ENCODE data around the gene RIMBP2.

Gene RIMBP2, protein sequence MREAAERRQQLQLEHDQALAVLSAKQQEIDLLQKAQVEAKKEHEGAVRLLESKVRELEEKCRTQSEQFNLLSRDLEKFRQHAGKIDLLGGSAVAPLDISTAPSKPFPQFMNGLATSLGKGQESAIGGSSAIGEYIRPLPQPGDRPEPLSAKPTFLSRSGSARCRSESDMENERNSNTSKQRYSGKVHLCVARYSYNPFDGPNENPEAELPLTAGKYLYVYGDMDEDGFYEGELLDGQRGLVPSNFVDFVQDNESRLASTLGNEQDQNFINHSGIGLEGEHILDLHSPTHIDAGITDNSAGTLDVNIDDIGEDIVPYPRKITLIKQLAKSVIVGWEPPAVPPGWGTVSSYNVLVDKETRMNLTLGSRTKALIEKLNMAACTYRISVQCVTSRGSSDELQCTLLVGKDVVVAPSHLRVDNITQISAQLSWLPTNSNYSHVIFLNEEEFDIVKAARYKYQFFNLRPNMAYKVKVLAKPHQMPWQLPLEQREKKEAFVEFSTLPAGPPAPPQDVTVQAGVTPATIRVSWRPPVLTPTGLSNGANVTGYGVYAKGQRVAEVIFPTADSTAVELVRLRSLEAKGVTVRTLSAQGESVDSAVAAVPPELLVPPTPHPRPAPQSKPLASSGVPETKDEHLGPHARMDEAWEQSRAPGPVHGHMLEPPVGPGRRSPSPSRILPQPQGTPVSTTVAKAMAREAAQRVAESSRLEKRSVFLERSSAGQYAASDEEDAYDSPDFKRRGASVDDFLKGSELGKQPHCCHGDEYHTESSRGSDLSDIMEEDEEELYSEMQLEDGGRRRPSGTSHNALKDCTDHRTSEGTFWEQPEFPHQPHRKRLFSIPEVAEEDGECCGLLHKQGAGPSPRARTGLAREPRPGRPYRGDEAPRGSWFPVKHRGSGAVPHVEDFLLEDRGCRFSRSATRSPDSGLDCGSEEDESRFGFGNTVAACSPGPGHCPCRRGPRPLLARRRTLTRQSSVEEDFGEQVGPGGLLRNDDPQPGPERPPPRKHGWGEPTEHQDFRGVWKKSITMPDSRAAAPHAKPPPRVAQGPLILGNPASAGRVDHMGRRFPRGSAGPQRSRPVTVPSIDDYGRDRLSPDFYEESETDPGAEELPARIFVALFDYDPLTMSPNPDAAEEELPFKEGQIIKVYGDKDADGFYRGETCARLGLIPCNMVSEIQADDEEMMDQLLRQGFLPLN (N-terminal part only)

DNA sequence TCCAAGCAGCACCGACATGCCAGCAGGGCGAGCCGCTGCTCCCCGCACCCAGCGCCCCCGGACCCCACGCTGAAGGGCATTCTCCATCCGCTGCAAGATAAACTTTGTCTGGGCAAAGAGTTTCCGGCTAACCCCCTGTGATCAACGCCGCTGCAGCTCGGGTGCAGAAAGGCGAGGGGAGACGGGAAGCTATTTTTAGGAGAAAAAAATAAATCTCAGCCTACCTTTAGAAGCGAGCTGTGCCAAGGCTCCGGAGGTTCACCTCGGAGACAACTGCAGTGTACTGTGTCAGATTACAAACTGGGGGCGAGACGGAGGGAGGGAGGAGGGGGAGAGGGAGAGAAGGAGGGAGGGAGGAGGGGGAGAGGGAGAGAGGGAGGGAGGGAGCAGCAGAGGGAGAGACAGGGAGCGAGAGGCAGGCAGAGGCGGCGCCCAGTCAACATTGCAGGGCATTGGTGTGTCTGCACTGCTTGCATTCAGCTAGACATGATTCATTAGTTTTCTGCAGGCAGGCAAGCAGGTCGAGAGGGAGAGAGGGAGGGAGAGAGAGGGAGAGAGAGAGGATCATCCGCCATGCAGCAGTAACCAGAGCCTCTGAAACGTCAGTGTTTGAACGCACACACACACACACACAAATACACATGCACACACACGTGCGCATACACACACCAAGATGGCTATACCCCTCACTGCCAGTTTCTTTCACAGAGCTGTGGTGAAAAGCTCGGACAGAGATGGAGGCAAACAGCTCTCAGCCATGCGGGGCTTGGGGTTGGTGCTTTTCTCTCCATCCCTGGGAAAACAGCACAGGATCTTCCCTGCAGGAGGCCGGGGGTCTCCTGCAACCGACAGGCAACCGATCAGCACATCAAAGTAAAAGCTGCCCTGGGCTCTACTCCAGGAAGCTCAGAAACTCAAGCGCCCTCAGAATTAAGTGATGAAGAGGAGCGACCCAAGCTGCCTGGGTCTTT is at the start of gene RIMBP2:
Gene RIMBP2, minus strand, starts transcription at position 302 of the 971 bp plus-strand sequence. CDS start 237,286 bp downstream, outside the sequence.
- DNase-seq (ENCODE audit: low read depth in 2 of 2) = peak; percentile 29 to 52
- peak within 1 kb of the TSS in 1 of 2 donors; percentile 7 for H3K4me3 ChIP-seq (replicated peaks in 1 of 2; ENCODE audit: low read depth in 2 of 2, low read length in 2 of 2)
- no peak for TF ChIP-seq CTCF (IDR thresholded peaks at IDR 0.05; ENCODE audit: low read depth, low read length)

- DNase-seq (ENCODE audit: low read depth in 2 of 2) = peak in 1 of 2 donors; percentile 42
- H3K4me3 ChIP-seq (replicated peaks in 1 of 2; ENCODE audit: low read depth in 2 of 2, low read length in 2 of 2) = no peak overlapping the region
Observed at GRCh38 chr12:130765186-130765659, 49.1 kb upstream of the RIMBP2 start.

DNA sequence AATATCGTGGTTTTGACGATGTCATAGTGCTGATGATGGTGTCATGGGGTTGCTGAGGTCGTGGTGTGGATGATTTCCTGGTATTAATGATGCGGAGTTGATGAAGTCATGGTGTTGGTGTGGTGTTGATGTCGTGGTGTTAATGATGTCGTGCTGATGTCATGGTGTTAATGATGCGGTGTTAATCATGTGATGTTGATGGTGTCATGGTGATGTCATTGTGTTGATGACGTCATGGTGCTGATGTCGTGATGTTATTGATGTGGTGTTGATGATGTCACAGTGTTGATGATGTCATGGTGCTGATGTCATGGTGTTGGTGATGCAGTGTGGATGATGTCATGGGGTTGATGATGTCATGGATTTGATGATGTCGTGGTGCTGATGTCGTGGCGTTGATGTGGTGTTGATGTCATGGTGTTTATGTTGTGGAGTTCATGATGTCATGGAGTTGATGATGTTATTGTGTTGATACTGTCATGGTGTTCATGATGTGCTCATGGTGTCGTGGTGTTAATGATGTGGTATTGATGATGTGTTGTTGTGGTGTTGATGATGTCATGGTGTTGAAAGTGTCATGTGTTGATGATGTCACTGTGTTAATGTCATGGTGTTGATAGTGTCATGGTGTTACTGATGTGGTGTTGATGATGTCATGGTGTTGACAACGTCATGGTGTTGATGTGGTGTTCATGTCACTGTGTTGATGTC is 48.5 kb upstream of the RIMBP2 start:
- TF ChIP-seq CTCF (IDR thresholded peaks at IDR 0.05; ENCODE audit: low read depth, low read length) = no peak
- no peak overlapping the region for H3K4me3 ChIP-seq (replicated peaks in 1 of 2; ENCODE audit: low read depth in 2 of 2, low read length in 2 of 2)
- peak; percentile 14 to 61 for DNase-seq (ENCODE audit: low read depth in 2 of 2)

More at GRCh38 chr12:130765186-130765659, 49.1 kb upstream of the RIMBP2 start:
- no peak for TF ChIP-seq CTCF (IDR thresholded peaks at IDR 0.05; ENCODE audit: low read depth, low read length)

GRCh38 chr12:130764073-130764472 is 48.0 kb upstream of the RIMBP2 start:
- DNase-seq (ENCODE audit: low read depth in 2 of 2) = peak in 1 of 2 donors; percentile 39
- no peak overlapping the region for H3K4me3 ChIP-seq (replicated peaks in 1 of 2; ENCODE audit: low read depth in 2 of 2, low read length in 2 of 2)
- TF ChIP-seq CTCF (IDR thresholded peaks at IDR 0.05; ENCODE audit: low read depth, low read length) = no peak

DNA sequence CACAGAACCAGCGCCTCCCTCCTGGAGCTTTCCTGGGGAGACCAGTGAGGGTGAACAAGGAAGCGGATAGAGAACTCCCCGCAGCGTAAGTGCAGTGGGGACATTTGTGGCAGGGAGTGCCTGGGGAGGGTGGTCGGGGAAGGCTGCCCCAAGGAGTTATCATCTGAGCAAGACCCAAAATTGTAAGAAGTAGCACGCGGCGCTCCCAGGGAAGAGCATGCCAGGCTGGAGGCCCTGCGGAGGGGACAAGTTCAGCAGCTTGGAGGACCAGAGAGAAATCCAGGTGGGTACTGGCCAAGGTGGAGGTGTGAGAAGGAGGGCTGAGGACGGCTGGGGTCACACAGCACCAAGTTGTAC is 46.2 kb upstream of the RIMBP2 start:
- TF ChIP-seq CTCF (IDR thresholded peaks at IDR 0.05; ENCODE audit: low read depth, low read length) = no peak
- no peak for DNase-seq (ENCODE audit: low read depth in 2 of 2)

More for the DNA sequence above, 46.2 kb upstream of the RIMBP2 start:
- H3K4me3 ChIP-seq (replicated peaks in 1 of 2; ENCODE audit: low read depth in 2 of 2, low read length in 2 of 2) = no peak overlapping the region

Measured in cardiac fibroblast (primary cell).